Activated CD8-positive, alpha-beta T cell treated with anti-CD3 and anti-CD28 coated beads for 36 hours (primary cell): Measurements from ENCODE around the gene ST13. TPM values are rescaled to one million over a fixed set of nuclear protein-coding genes. Genes with fewer than 3 reads are reported as not detected.
A peak's percentile ranks its signal among the peaks of the same experiment; 100 is the strongest.

Source experiments
- ATAC-seq: fragments of 200-7000 bp; cut with Tn5 transposase; one replicate; pipeline ENCODE4 v1.10.0; 2021; ENCODE audit warnings: mild to moderate bottlenecking, moderate library complexity
- CTCF ChIA-PET: fragments of 350-600 bp; sonication (Branson Sonifier 250); formaldehyde crosslinking; loops from one replicate; lab custom pipeline; 2021; ENCODE audit warnings: antibody characterized with exemption; lab: Charles Lee
- POLR2A ChIA-PET: fragments of 350-600 bp; sonication (Branson Sonifier 250); formaldehyde crosslinking; loops from one replicate; lab custom pipeline; 2021; ENCODE audit warnings: antibody characterized with exemption; lab: Charles Lee
- DNase-seq: peaks from one replicate; pipeline ENCODE4 v3.0.0-alpha.2; 2020
- H3K27ac Mint-ChIP-seq: one replicate; pipeline ENCODE4 v1.8.0; 2021; ENCODE audit warnings: mild to moderate bottlenecking, mixed read lengths
- H3K27me3 Mint-ChIP-seq: one replicate; pipeline ENCODE4 v1.8.0; 2021; ENCODE audit warnings: mixed read lengths
- H3K36me3 Mint-ChIP-seq: one replicate; pipeline ENCODE4 v1.8.0; 2021; ENCODE audit warnings: low read depth, mixed read lengths
- H3K4me1 Mint-ChIP-seq: one replicate; pipeline ENCODE4 v1.8.0; 2021; ENCODE audit warnings: low read depth, mixed read lengths
- H3K4me3 Mint-ChIP-seq: one replicate; pipeline ENCODE4 v1.8.0; 2021; ENCODE audit warnings: mild to moderate bottlenecking, moderate library complexity, mixed read lengths
- H3K9me3 Mint-ChIP-seq: one replicate; pipeline ENCODE4 v1.8.0; 2021; ENCODE audit warnings: mixed read lengths
- CTCF ChIP-seq: fragments of 200-600 bp; IDR thresholded peaks from one replicate; pipeline ENCODE4 v1.8.0; 2022; ENCODE audit warnings: antibody characterized with exemption, mild to moderate bottlenecking
- intact Hi-C: fragments of 100-400 bp; cut with micrococcal nuclease; formaldehyde crosslinking; loops from one replicate; pipeline ENCODE4 v1.10.0; 2022
- total RNA-seq, 2 experiments: library from RNA; stranded (reverse); gene quantifications; one replicate each; pipeline ENCODE4 v1.2.3, GENCODE V29; 2021

Gene ST13
- total RNA-seq, 2 experiments from 2014 or later, result 237 to 249 TPM

- Mint-ChIP-seq H3K4me3 (no peak overlapping the region), H3K36me3 (peaks cover 15% of the 10 kb centered on the region), H3K27ac (no peak overlapping the region), H3K4me1 (no peaks in the 10 kb centered on the region), H3K27me3 (no peaks in the 10 kb centered on the region), H3K9me3 (no peaks in the 10 kb centered on the region)
- ATAC-seq (no peak), DNase-seq (no peak)
- no peak for TF ChIP-seq CTCF
- ChIA-PET POLR2A (no interaction called here), CTCF (interaction anchor here (0.7 kb wide), 1 partner anchor 38 kb away, joined by 3 read pairs; no protein-coding TSS in a partner anchor)
- intact Hi-C loops, result no loop called here
These were observed 34.4 kb upstream of the ST13 start for GRCh38 chr22:40890881-40891280.

DNA sequence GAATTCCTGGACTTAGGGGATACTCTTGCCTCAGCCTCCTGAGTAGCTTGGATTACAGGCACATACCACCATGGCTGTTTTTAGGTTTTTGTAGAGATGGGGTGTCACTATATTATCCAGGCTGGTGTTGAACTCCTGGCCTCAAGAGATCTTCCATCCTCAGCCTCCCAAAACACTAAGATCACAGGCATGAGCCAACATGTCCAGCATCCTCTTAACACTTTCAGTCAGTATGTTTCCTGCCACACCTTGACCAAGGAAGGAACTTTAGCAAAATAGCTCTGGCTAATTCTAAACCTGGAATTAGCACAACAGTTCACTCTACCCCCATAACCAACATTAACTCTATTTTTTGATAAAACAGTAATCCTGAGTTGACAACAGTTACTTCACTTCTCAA lies 32.7 kb upstream of the ST13 start:
- DNase-seq (no peak), ATAC-seq (no peak)
- H3K27me3 Mint-ChIP-seq, result no peaks in the 10 kb centered on the region
- no peaks in the 10 kb centered on the region for H3K4me1 Mint-ChIP-seq
- CTCF ChIA-PET, result interaction anchor here (1.2 kb wide), 1 partner anchor 20 kb away, joined by 3 read pairs; no protein-coding TSS in a partner anchor
- H3K4me3 Mint-ChIP-seq, result no peak overlapping the region
- intact Hi-C loops, result no loop called here
- no peak for TF ChIP-seq CTCF
- H3K27ac Mint-ChIP-seq, result peak overlapping the region; percentile 28
- H3K9me3 Mint-ChIP-seq, result no peaks in the 10 kb centered on the region
- H3K36me3 Mint-ChIP-seq, result peaks cover 19% of the 10 kb centered on the region
- POLR2A ChIA-PET, result no interaction called here

DNA sequence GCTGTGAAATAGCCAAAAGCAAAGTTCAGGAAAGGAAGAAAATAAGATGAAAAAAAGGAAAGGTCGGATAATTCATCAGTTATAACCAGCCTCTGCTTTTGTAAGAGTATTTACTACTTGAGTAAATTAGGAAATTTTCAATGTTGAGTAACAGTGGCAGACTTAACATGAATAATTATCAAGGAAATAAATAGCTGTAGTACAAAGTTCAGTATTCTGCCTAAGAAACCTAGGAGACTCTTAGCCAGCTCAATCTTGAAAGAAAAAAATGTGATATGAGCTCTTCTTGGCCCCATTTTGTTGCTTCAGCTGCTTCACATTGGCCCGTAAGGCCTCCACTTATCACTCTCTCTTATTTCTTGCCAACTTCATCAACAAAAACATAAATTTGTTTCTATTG lies 22.5 kb upstream of the ST13 start:
- DNase-seq (no peak), ATAC-seq (no peak)
- H3K36me3 Mint-ChIP-seq, result peaks cover 8% of the 10 kb centered on the region
- no peaks in the 10 kb centered on the region for H3K4me1 Mint-ChIP-seq
- TF ChIP-seq CTCF, result no peak
- no peaks in the 10 kb centered on the region for H3K27me3 Mint-ChIP-seq
- no peak overlapping the region for H3K4me3 Mint-ChIP-seq
- POLR2A ChIA-PET, result no interaction called here
- H3K27ac Mint-ChIP-seq, result no peak overlapping the region
- CTCF ChIA-PET, result interaction anchor here (0.9 kb wide), 1 partner anchor 20 kb away, joined by 5 read pairs; no protein-coding TSS in a partner anchor
- no peaks in the 10 kb centered on the region for H3K9me3 Mint-ChIP-seq
- intact Hi-C loops, result no loop called here

- TF ChIP-seq CTCF, result no peak
- no peak overlapping the region for H3K4me3 Mint-ChIP-seq
- ChIA-PET CTCF (interaction anchor here (0.9 to 1.9 kb wide), 3 partner anchors 10 to 45 kb away, joined by 3 to 9 read pairs (median 4); no protein-coding TSS in a partner anchor), POLR2A (interaction anchor here (1.0 to 1.7 kb wide), 2 partner anchors 10 to 15 kb away, joined by 3 to 4 read pairs; no protein-coding TSS in a partner anchor)
- peaks cover 7% of the 10 kb centered on the region for H3K36me3 Mint-ChIP-seq
- H3K9me3 Mint-ChIP-seq, result no peaks in the 10 kb centered on the region
- H3K27me3 Mint-ChIP-seq, result no peaks in the 10 kb centered on the region
- ATAC-seq (no peak), DNase-seq (no peak)
- H3K4me1 Mint-ChIP-seq, result no peaks in the 10 kb centered on the region
- H3K27ac Mint-ChIP-seq, result no peak overlapping the region
- intact Hi-C loops, result no loop called here
These were observed 21.0 kb upstream of the ST13 start for GRCh38 chr22:40877488-40877887.

DNA sequence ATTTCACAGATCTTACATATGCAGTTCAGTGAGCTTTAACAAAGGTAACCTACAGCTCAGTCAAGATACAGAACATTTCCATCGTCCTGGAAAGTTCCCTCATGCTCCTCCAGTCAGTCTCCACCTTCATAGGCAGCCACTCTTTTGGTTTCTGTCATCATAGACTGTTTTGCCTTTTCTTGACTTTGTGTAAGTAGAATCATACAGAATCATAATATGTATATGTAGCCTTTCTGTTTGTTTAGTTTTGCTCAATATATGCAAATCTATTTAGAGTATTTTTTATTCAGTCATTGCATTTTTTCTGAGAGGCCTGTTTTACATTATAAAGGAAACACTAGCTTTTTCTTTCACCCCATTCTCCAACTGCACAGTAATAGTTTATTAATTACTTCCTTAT lies 20.5 kb upstream of the ST13 start:
- CTCF ChIA-PET, result interaction anchor here (0.9 to 1.9 kb wide), 3 partner anchors 9 to 46 kb away, joined by 3 to 9 read pairs (median 4); no protein-coding TSS in a partner anchor
- Mint-ChIP-seq H3K4me1 (no peaks in the 10 kb centered on the region), H3K9me3 (no peaks in the 10 kb centered on the region), H3K27me3 (no peaks in the 10 kb centered on the region), H3K4me3 (no peak overlapping the region), H3K36me3 (peaks cover 8% of the 10 kb centered on the region), H3K27ac (no peak overlapping the region)
- no peak for DNase-seq
- TF ChIP-seq CTCF, result no peak
- intact Hi-C loops, result no loop called here
- POLR2A ChIA-PET, result interaction anchor here (1.0 to 1.7 kb wide), 2 partner anchors 9 to 16 kb away, joined by 3 to 4 read pairs; no protein-coding TSS in a partner anchor
- ATAC-seq, result no peak
